Type B pancreatic cell (in vitro differentiated cells): ENCODE results near the gene ANKRD11. TPM values are rescaled to one million over a fixed set of nuclear protein-coding genes. Genes with fewer than 3 reads are reported as not detected.
A peak's percentile ranks its signal among the peaks of the same experiment; 100 is the strongest.

Experiments
- DNase-seq: peaks from one replicate; pipeline ENCODE4 v3.0.0; 2021; ENCODE audit warnings: mixed read lengths; ENCODE audit not compliant: unreplicated experiment; ENCODE audit errors: extremely low spot score
- H3K27ac Mint-ChIP-seq: 2 replicates; pipeline ENCODE4 v1.8.0; 2021; ENCODE audit warnings: mild to moderate bottlenecking, mixed read lengths
- H3K27me3 Mint-ChIP-seq: 2 replicates; pipeline ENCODE4 v1.8.0; 2021; ENCODE audit warnings: mixed read lengths
- H3K36me3 Mint-ChIP-seq: 2 replicates; pipeline ENCODE4 v1.8.0; 2021; ENCODE audit warnings: mixed read lengths
- H3K4me1 Mint-ChIP-seq: one replicate; pipeline ENCODE4 v1.8.0; 2021; ENCODE audit warnings: mixed read lengths; ENCODE audit not compliant: unreplicated experiment
- H3K4me3 Mint-ChIP-seq: 2 replicates; pipeline ENCODE4 v1.8.0; 2021; ENCODE audit warnings: mild to moderate bottlenecking, mixed read lengths
- H3K9me3 Mint-ChIP-seq: 2 replicates; pipeline ENCODE4 v1.8.0; 2021; ENCODE audit warnings: mixed read lengths
- CTCF ChIP-seq: fragments of 200-600 bp; sonication (generic); conservative IDR thresholded peaks from 2 replicates; pipeline ENCODE4 v1.5.0; 2021; ENCODE audit warnings: antibody characterized with exemption, mild to moderate bottlenecking
- total RNA-seq: library from RNA; stranded (reverse); gene quantifications from 2 replicates; pipeline ENCODE4 v1.2.1, GENCODE V29; 2021; ENCODE audit warnings: low replicate concordance

The ANKRD11 gene
- total RNA-seq, 1 donor from 2014 or later = 153 TPM

- Mint-ChIP-seq H3K27me3 (no peaks in the 10 kb centered on the region), H3K27ac (no peak overlapping the region), H3K4me3 (no peak overlapping the region), H3K36me3 (peaks cover 13% of the 10 kb centered on the region), H3K4me1 (no peaks in the 10 kb centered on the region), H3K9me3 (no peaks in the 10 kb centered on the region)
- no peak for TF ChIP-seq CTCF
- no peak for DNase-seq
Observed at GRCh38 chr16:89512453-89512852, 22.1 kb upstream of the ANKRD11 start.

- no peak for DNase-seq
- Mint-ChIP-seq H3K9me3 (no peaks in the 10 kb centered on the region), H3K4me3 (no peak overlapping the region), H3K27me3 (no peaks in the 10 kb centered on the region), H3K4me1 (peaks cover 4% of the 10 kb centered on the region), H3K36me3 (peaks cover 5% of the 10 kb centered on the region), H3K27ac (no peak overlapping the region)
- no peak for TF ChIP-seq CTCF
Observed at GRCh38 chr16:89511374-89511773, 21.0 kb upstream of the ANKRD11 start.

GRCh38 chr16:89510526-89510925, 20.2 kb upstream of the ANKRD11 start:
- H3K9me3 Mint-ChIP-seq = no peaks in the 10 kb centered on the region
- peak overlapping the region; percentile 50 for H3K27ac Mint-ChIP-seq
- no peak for TF ChIP-seq CTCF
- peaks cover 5% of the 10 kb centered on the region for H3K36me3 Mint-ChIP-seq
- peak overlapping the region; percentile 99 for H3K4me3 Mint-ChIP-seq
- no peaks in the 10 kb centered on the region for H3K27me3 Mint-ChIP-seq
- H3K4me1 Mint-ChIP-seq = peaks cover 10% of the 10 kb centered on the region
- no peak for DNase-seq

- TF ChIP-seq CTCF = no peak
- peak within 1 kb of the TSS; percentile 99 for H3K4me3 Mint-ChIP-seq
- H3K27me3 Mint-ChIP-seq = no peaks in the 10 kb centered on the region
- H3K36me3 Mint-ChIP-seq = no peaks in the 10 kb centered on the region
- H3K27ac Mint-ChIP-seq = peak within 1 kb of the TSS; percentile 99
- peaks cover 18% of the 10 kb centered on the region for H3K4me1 Mint-ChIP-seq
- peak; percentile 93 for DNase-seq
- no peaks in the 10 kb centered on the region for H3K9me3 Mint-ChIP-seq
Observed at GRCh38 chr16:89507834-89508590, 17.7 kb upstream of the ANKRD11 start, which contains the start of gene SPG7. Gene SPG7, plus strand, starts transcription at chr16:89508403. Its CDS starts 15 bp downstream, at chr16:89508418.

- DNase-seq = no peak
- H3K4me1 Mint-ChIP-seq = peaks cover 21% of the 10 kb centered on the region
- no peaks in the 10 kb centered on the region for H3K27me3 Mint-ChIP-seq
- TF ChIP-seq CTCF = no peak
- no peaks in the 10 kb centered on the region for H3K36me3 Mint-ChIP-seq
- no peaks in the 10 kb centered on the region for H3K9me3 Mint-ChIP-seq
- peak overlapping the region; percentile 85 for H3K4me3 Mint-ChIP-seq
- H3K27ac Mint-ChIP-seq = peak overlapping the region; percentile 85
Observed at GRCh38 chr16:89507214-89507833, 17.0 kb upstream of the ANKRD11 start.
